Dedifferentiated amniotic fluid mesenchymal stem cell (primary cell): ENCODE results near the gene LRATD1.

ENCODE experiments used
- DNase-seq: peaks from one replicate; pipeline ENCODE4 v3.0.0-alpha.2; 2016; ENCODE audit errors: extremely low spot score

The LRATD1 gene

DNA sequence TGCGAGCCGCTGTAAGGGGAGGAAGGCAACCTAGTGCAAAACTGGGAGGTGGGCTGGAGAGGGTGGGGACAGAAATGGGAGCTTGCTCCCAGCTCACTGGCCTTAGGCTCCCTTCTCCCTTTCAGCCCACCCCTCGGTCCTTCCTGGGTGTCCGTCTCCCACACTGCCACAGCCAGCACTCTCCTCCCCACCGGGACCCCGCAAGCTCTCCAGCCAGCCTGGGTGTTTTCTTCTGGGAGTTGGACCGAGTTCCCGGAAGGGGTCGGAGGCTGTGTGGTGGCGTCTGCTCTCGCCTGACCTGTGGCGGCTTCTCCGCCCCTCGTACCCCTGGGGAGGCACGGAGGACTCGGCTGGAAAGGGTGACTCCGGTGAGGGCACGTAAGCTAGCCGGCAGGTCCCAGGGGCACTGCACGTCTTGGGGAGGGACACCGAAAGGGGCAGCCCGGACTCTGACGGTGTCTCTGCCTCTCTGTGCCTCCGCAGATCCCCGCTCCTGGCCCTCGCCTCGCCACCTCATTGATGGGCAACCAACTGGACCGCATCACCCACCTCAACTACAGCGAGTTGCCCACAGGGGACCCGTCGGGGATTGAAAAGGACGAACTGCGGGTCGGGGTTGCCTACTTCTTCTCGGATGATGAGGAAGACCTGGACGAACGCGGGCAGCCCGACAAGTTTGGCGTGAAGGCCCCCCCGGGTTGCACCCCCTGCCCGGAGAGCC is 1.1 kb downstream of the LRATD1 start:
- no peak for DNase-seq

DNA sequence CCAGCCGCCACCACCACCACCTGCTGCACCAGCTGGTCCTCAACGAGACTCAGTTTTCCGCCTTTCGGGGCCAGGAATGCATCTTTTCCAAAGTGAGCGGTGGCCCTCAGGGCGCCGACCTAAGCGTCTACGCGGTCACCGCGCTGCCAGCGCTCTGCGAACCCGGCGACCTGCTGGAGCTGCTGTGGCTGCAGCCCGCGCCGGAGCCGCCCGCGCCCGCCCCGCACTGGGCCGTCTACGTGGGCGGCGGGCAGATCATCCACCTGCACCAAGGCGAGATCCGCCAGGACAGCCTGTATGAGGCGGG is 1.6 kb downstream of the LRATD1 start:
- DNase-seq = no peak

DNA sequence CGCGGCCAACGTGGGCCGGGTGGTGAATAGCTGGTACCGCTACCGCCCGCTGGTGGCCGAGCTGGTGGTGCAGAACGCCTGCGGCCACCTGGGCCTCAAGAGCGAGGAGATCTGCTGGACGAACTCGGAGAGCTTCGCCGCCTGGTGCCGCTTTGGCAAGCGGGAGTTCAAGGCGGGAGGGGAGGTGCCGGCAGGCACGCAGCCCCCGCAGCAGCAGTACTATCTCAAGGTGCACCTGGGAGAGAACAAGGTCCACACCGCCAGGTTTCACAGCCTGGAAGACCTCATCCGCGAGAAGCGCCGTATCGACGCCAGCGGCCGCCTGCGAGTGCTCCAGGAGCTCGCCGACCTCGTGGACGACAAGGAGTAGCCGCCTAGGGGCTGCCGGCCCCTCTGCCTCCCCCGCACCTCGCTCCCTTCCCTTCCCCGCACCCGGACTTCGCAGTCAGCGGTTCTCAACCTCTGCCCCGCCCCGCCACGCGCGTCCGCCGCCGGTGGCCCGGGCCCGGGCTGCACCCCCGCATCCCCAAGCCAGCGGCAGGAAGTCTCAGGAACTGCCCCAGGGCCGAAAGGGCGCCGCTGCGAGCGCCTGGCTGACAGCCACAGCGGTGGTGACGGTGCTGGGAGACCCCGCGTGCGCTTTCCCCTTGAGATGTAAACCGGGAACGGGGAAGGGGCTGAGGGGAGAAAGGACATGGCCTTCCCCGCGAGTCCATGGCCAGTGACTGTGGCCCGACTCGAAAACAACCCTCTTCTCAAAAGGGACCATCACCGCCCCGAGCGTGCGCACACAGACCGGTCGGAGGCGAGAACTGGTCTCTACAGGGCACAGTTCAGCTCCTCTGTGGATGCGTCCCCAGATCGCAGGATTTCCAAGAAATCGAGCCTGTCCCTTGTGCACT is 2.2 kb downstream of the LRATD1 start:
- no peak for DNase-seq

DNA sequence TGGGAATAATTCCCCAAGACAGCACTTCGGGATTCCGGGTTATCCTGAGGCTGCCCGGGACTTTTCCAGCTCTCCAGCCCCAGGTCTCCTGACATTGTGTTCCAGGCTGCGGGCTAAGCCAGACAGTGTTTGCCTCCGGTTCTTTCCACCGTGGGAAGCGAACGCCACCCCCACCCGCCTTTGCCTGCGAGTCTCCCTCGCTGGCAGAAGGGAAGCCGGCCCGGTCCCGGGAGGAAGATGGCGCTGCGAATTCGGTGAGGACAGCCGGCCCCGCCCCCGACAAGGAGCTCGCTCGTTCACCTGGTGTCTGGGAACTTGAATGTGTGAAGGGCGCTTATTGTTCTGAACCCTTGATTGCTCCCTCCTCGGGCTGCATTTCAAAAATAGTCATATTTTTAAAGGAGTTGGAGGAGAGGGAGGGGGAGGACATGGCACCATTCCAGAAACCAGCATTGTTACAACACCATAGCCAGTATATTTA is 2.9 kb downstream of the LRATD1 start:
- no peak for DNase-seq

DNA sequence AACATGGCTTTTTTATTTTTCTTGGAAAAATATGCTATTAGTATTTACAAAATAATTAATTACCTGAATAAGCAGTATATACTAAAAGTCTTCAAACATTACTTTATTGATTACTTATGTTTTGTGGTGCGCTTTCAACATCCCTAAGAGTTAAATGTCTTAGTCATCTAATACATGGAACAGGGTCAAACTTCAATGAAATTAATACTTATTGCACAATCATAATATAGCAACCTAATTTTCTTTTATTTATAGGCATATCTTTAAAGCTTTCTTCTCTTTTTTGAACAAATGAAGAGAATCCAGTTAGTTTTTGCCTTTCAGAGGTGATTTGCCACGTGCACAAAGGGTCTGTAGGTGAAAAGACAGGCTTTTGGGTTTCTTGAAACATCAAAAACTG is 6.0 kb downstream of the LRATD1 start:
- no peak for DNase-seq

DNA sequence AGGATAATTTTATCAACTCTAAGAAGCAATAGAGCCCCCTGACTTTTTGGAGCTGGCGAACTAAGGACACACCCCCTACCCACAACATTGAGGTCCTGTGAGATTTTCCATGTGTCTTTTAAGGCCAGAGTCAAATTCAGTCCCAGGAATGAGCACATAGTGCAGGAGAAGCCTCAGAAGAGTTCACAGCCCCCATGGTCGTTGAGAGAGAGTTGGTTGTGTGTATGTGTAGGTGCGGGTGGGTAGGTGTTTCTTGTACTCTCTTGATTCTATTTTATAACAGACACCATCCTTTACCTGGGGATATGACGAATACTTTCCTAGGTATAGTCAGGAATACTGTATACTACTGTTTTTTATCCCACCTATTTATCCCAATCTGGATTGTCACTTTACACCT is 8.6 kb downstream of the LRATD1 start:
- no peak for DNase-seq

DNA sequence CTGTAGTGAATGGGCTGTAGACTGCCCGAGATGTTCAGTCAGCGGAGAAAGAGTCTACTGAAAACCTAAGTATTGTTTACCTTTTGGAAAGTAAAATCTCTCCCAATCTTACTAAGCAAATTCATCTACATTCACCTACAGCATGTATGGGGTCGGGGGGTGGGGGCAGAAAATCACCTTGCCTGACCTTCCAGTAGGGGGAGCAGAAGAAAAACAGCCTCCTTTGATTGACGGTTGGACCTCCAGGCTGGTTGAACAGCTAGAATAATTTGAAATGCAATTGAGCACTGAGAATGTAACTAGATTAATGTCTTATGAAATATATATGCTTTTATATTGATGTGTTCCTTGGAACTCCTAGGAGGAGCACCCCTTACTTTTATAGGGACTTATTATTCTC is 10.0 kb downstream of the LRATD1 start:
- no peak for DNase-seq

DNA sequence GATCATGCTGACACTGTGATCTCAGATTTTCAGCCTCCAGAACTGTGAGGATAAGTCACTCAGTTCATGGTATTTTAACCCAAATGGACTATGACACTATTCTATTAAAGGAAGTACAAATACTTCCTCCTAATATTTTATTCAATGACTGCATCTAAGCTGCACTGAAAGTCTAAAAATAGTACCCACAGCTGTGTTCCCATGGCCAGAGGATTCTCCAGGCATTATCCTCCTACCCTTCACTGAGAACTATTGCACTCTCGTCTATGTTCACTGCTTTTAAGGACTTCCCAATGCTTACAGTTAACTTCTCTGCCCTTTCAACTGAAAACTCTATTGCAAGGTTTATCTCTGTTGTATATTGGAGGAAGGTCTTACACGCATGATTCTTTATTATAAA is 15.2 kb downstream of the LRATD1 start:
- DNase-seq = no peak

DNA sequence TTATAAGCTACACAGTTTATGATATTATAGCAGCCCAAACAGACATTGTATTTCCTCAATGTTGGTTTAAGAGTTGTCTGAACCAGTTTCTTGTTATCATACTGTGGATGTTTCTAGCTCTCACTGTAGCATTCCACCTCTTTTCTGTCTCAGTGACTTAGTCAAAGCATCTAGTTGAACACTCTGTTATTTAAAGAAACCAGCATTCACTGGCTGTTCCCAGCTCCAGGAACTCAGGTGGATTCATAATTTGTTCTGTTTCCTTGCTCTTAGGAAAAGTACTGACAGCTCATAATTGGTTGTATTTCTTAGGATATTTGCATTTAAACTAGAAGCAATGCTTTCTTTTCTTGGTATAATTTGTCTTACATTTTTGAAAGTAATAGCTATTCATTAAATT is 17.5 kb downstream of the LRATD1 start:
- DNase-seq = no peak

DNA sequence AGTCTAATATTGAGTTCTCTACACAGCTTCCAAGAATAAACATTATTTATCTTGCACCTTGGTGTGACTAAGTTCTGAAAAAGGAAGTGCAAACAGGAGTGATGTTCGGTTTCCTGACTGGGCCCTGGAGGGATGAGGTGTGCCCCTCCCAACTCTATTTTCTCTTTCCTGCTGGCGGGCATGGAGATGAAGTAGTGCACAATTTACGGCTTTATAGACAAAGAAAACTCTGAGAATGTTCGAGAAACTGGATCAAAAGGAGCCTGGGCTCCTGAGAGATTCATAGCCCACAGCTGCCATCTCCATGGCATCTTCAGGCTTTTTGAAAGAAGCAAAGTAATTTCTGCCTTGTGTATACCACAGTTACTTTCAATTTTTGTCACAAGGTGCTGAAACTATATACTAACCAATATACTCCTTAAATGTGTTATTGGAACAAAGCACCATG is 22.3 kb downstream of the LRATD1 start:
- DNase-seq = no peak

DNA sequence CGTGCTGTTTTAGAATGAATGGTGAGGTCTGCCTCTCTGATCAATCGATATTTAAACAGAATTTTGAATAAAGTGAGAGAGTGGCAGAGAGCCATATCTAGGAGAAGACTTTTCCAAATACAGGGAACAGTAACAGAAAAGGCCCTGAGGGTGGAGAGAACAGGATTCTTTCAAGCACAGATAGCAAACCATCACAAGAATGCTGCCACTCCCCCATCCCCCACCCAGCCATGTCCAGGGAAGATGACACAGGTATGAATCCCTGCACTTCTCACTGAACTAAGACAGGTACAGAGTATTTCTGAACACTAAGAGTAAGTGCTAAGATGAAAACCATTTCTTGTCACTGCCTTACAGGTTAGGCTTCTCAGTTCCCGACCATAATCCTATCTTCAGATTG is 23.6 kb downstream of the LRATD1 start:
- DNase-seq = no peak

DNA sequence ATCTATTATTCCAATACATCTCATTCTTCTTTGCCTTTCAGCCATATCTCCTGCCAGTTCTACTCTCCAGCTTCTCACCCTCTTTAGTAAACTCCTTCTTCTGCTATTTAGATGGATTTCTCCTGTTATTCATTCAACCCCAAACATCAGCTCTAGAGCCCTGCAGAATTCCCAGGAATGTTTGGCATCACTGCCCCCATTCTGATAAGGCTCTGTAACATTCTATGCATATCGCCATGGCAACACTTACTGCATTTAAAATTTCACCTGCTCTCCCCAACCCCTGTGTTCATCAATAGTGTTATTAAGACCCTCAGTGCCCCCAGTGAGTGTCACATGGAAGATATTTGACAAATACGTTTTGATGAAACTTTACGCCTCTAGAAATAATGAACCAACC is 28.6 kb downstream of the LRATD1 start:
- no peak for DNase-seq

DNA sequence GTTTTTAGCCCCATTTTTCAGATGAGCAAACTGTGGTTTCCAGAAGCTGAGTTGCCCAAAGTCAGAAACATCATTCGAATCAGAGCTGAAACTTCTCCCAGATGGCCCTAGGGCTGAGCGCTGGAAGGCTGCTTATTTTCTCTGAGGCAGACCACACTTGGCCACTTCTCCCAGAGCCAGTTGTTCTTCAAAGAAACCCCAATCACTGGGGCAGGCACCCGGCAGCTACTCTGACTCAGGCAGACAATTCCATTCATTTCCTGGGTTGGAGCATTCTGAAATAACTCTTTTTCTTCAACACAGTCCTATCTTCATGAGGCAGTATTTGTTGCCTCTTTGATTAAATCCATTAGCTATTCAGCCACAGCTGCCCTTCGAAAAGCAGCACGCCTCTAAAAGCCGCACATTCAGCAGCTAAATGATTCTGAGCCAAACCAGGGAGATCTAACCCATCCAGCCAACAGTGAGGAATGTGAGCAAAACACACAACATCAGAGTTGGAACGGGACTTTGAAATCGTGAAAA is 40.9 kb downstream of the LRATD1 start:
- DNase-seq = no peak

DNA sequence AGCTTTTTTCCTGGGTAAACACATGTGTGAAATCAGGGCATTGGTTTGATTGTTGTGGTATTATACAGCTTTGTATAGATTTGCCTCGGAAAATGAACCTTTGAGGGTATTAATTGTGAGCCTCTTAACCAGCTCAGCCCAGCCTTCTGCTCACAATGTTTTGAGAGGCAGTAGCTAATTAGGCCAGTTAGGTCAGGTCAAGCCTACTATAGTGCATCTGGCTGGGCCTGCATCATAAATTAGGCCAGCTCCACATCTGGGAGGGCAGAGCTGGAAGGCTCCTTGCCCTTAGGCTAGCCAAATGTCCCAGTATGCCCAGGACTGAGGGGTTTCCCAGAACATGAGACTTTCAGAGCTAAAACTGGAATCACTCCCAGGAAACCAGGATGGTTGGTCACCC is 43.0 kb downstream of the LRATD1 start:
- no peak for DNase-seq

DNA sequence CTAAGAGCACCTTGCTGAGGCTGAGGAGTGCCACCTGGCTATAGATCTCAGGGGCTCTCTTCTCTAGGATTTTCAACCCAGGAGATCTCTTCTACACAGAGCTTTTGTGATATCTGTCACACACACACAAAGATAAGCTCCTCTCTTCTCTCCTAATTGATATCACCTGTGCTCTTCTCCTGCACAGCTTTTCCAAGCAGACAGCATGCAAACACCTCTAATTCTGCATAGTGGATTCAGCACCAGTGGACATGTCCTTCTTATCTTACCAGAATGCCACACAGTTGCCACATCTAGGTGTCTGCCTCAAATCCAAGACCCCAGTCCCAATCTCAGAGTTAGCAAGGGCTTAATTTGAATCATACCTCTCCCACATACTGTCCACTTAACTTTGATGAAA is 43.9 kb downstream of the LRATD1 start:
- no peak for DNase-seq

DNA sequence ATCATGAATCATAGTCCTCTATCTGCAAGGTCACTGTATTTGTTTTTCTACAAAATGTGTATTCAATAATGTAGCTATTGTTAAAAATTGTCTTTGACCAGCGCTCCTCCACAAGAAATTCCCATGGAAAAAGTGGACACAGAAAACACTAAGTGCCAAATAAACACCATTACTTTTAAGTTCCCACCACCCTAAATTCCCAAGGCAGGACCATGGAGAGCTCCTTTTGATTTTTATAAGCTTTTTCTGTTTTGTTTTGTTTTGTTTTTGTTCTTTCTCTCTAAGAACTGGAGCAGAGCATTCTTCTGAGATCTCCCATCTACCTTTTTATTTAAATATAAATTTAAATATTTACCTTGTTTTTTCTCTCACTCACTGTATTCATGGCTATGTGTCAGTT is 44.5 kb downstream of the LRATD1 start:
- no peak for DNase-seq

DNA sequence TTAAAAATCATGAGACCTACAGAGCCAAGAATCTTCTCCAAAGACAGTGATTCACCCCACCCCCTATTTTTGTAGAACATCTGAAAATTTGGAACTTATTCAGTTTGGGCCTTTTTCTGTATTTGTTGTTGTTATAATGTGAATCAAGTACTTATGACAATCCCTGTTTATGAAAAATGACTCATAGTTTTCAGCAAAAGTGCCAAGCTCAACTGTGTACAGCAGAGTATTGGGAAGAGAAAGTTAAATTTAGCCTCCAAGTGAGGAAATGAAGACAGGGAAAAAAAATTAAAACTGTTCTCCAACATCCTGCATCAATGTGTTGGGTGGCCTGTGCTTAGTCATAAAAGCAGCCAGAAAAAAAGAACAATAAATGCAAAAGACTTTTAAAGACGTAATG is 46.2 kb downstream of the LRATD1 start:
- DNase-seq = no peak

DNA sequence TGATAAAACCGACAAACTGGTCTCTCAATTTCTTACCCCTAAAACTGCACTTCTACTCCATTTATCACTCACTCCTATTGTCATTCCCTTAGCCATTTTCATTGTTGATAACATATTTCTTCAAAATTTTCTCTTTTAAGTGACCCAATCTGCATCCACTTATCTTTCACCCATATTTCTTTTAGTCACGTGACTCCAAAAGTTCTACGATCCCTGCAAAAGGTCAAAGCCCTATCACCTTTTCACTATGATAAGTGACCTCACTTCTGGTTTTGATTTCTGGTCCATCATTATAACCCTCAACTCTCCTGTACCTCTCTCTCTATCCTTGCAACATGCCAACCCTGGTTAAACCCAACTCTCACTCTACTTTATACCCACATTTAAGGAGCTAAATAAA is 49.1 kb downstream of the LRATD1 start:
- no peak for DNase-seq
